ENCODE results near the gene BSN. TPM values are rescaled to one million over a fixed set of nuclear protein-coding genes. Genes with fewer than 3 reads are reported as not detected.
A peak's percentile ranks its signal among the peaks of the same experiment; 100 is the strongest.

The BSN gene
- total and polyA plus RNA-seq, 2 donors (not counting 1 experiment from before 2014, with no cell fraction given) = 0.03 to 0.20 TPM

DNA sequence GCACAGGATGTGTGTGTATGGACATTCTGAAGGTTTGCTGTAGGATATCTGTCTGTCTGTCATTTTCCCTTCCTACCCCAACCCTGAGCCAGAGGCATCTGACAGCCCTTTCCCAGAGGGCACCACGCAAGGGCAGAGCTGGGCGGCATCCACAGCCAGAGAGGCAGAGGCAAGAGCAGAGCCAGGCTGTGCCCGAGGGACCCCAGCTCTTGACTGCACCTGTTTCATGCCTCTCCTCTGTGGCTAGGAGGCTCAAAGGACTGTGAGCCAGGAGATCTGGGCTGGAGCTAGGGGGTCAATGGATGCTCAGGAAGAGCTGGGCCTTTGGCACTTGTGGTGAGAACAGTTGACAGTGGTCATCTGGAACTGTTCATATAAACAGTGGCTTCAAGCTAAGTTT, 115.1 kb downstream of the BSN start:
- WGBS (ENCODE audit: insufficient coverage) = 74% methylated on average over 3 of the region's 3 CpGs
- no peaks in the 10 kb centered on the region for H3K9me3 Mint-ChIP-seq (ENCODE audit: insufficient read depth)
- Histone ChIP-seq H3K36me3 (replicated peaks in 1 of 2; ENCODE audit: control extremely low read depth in 1 of 2, control insufficient read depth in 1 of 2, extremely low read depth in 1 of 2, insufficient read depth in 2 of 2, low read length in 1 of 2) (no peaks in the 10 kb centered on the region), H3K27me3 (replicated peaks in 1 of 4; ENCODE audit: control extremely low read depth in 1 of 4, control insufficient read depth in 3 of 4, insufficient read depth in 4 of 4, low read length in 3 of 4) (no peaks in the 10 kb centered on the region), H3K4me3 (ENCODE audit: control extremely low read depth in 1 of 5, extremely low read depth in 1 of 5, insufficient read depth in 1 of 5, low read depth in 2 of 5, low read length in 4 of 5) (no peak overlapping the region), H3K9me3 (ENCODE audit: control extremely low read depth in 1 of 3, control insufficient read depth in 2 of 3, insufficient read depth in 1 of 3, low read length in 2 of 3) (peaks cover 0 to 5% (median 0%) of the 10 kb centered on the region in 3 donors), H4K20me1 (ENCODE audit: control insufficient read depth, insufficient read depth, low read length, poor library complexity, severe bottlenecking) (no peaks in the 10 kb centered on the region), H3K27ac (ENCODE audit: low read length in 2 of 2) (no peak overlapping the region), H3K4me2 (replicated peaks; ENCODE audit: low read depth, low read length, poor library complexity, severe bottlenecking) (no peak overlapping the region), H3K4me1 (ENCODE audit: control insufficient read depth in 2 of 2, insufficient read depth in 2 of 2, low read length in 2 of 2) (peaks cover 5 to 7% of the 10 kb centered on the region in 2 donors), H2AFZ (ENCODE audit: insufficient read depth, low read depth, low read length, poor library complexity, severe bottlenecking) (no peak overlapping the region), H3K9ac (ENCODE audit: low read length) (no peak overlapping the region), H3K79me2 (ENCODE audit: control insufficient read depth, insufficient read depth, low read length) (peaks cover 6% of the 10 kb centered on the region)
- no peak overlapping the region for H3K27ac Mint-ChIP-seq
- DNase-seq = no peak
- no peak overlapping the region for H3K4me3 Mint-ChIP-seq
- ChIA-PET CTCF (interaction anchor here (5.0 kb wide), 1 partner anchor 130 kb away, joined by 161 read pairs; no protein-coding TSS in a partner anchor), POLR2A (no interaction called here)
- ATAC-seq (ENCODE audit: low read depth) = no peak
- TF ChIP-seq EZH2 (IDR thresholded peaks at IDR 0.05; ENCODE audit: borderline replicate concordance, insufficient read depth, low read depth, low read length, poor library complexity, severe bottlenecking) = no peak
- TF ChIP-seq, protein P1, sequence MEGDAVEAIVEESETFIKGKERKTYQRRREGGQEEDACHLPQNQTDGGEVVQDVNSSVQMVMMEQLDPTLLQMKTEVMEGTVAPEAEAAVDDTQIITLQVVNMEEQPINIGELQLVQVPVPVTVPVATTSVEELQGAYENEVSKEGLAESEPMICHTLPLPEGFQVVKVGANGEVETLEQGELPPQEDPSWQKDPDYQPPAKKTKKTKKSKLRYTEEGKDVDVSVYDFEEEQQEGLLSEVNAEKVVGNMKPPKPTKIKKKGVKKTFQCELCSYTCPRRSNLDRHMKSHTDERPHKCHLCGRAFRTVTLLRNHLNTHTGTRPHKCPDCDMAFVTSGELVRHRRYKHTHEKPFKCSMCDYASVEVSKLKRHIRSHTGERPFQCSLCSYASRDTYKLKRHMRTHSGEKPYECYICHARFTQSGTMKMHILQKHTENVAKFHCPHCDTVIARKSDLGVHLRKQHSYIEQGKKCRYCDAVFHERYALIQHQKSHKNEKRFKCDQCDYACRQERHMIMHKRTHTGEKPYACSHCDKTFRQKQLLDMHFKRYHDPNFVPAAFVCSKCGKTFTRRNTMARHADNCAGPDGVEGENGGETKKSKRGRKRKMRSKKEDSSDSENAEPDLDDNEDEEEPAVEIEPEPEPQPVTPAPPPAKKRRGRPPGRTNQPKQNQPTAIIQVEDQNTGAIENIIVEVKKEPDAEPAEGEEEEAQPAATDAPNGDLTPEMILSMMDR (IDR thresholded peaks at IDR 0.05) = no peak
- H3K4me1 Mint-ChIP-seq = peaks cover 18% of the 10 kb centered on the region
- intact Hi-C loops (cut with micrococcal nuclease) = no loop called here
- peaks cover 3% of the 10 kb centered on the region for H3K27me3 Mint-ChIP-seq

DNA sequence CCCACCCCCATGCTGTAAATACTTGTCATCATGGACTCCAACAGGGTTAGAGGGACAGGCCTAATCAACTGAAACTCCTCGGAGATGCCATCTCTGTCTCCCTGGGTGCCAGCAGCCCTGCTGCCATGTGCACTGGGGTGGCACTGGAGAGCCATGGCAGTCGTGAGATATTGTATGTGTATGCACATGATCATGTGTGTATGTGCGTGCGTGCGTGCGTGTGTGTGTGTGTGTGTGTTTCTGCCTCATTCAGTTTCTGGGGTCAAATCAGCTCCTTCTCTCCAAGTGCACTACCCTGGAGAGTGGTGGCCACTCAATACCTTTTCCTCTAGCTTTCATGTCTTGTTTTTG, 116.6 kb downstream of the BSN start:
- no peak overlapping the region for H2AFZ ChIP-seq (ENCODE audit: insufficient read depth, low read depth, low read length, poor library complexity, severe bottlenecking)
- Mint-ChIP-seq H3K27ac (peak overlapping the region; percentile 26), H3K4me3 (no peak overlapping the region), H3K4me1 (peaks cover 27% of the 10 kb centered on the region), H3K27me3 (peaks cover 3% of the 10 kb centered on the region), H3K9me3 (ENCODE audit: insufficient read depth) (no peaks in the 10 kb centered on the region)
- no peak overlapping the region for H3K4me3 ChIP-seq (ENCODE audit: control extremely low read depth in 1 of 5, extremely low read depth in 1 of 5, insufficient read depth in 1 of 5, low read depth in 2 of 5, low read length in 4 of 5)
- DNase-seq (no peak), ATAC-seq (ENCODE audit: low read depth) (no peak)
- no peak overlapping the region for H3K27ac ChIP-seq (ENCODE audit: low read length in 2 of 2)
- ChIA-PET POLR2A (no interaction called here), CTCF (interaction anchor here (1.1 to 5.0 kb wide), 5 partner anchors 27 to 331 kb away, joined by 3 to 161 read pairs (median 4); partner anchors contain the start of gene USP4)
- H3K9me3 ChIP-seq (ENCODE audit: control extremely low read depth in 1 of 3, control insufficient read depth in 2 of 3, insufficient read depth in 1 of 3, low read length in 2 of 3) = peaks cover 0 to 5% (median 0%) of the 10 kb centered on the region in 3 donors
- H3K36me3 ChIP-seq (replicated peaks in 1 of 2; ENCODE audit: control extremely low read depth in 1 of 2, control insufficient read depth in 1 of 2, extremely low read depth in 1 of 2, insufficient read depth in 2 of 2, low read length in 1 of 2) = peaks cover 0 to 3% of the 10 kb centered on the region in 2 experiments
- H3K4me1 ChIP-seq (ENCODE audit: control insufficient read depth in 2 of 2, insufficient read depth in 2 of 2, low read length in 2 of 2) = peaks cover 13 to 18% of the 10 kb centered on the region in 2 donors
- no peak for TF ChIP-seq EZH2 (IDR thresholded peaks at IDR 0.05; ENCODE audit: borderline replicate concordance, insufficient read depth, low read depth, low read length, poor library complexity, severe bottlenecking)
- TF ChIP-seq, protein P1 (IDR thresholded peaks at IDR 0.05) = no peak
- H3K79me2 ChIP-seq (ENCODE audit: control insufficient read depth, insufficient read depth, low read length) = peaks cover 15% of the 10 kb centered on the region
- 90% methylated on average over 2 of the region's 6 CpGs for WGBS (ENCODE audit: insufficient coverage)
- H4K20me1 ChIP-seq (ENCODE audit: control insufficient read depth, insufficient read depth, low read length, poor library complexity, severe bottlenecking) = no peaks in the 10 kb centered on the region
- no peak overlapping the region for H3K4me2 ChIP-seq (replicated peaks; ENCODE audit: low read depth, low read length, poor library complexity, severe bottlenecking)
- no peak overlapping the region for H3K9ac ChIP-seq (ENCODE audit: low read length)
- intact Hi-C loops (cut with micrococcal nuclease) = loop anchor here (5.0 kb wide), 3 partner anchors 259 to 566 kb away; partner anchors contain the start of genes GNAI2, RHOA, TCTA and USP19
- no peaks in the 10 kb centered on the region for H3K27me3 ChIP-seq (replicated peaks in 1 of 4; ENCODE audit: control extremely low read depth in 1 of 4, control insufficient read depth in 3 of 4, insufficient read depth in 4 of 4, low read length in 3 of 4)
